Loucy (cell line): Measurements from ENCODE around the gene WDHD1.
"Not testable (repeated sequence)": the region's sequence is repeated elsewhere in the genome, so short reads cannot be mapped to it uniquely, and the experiment has no call there.

Experiments
- H2AFZ ChIP-seq: fragments of 200-600 bp; sonication (generic); 2 replicates; pipeline ENCODE4 v1.6.0; 2016; ENCODE audit warnings: antibody characterized with exemption, mild to moderate bottlenecking, low read length, moderate library complexity
- H3F3A ChIP-seq: fragments of 200-600 bp; 2 replicates; pipeline ENCODE4 v1.6.0; 2016; ENCODE audit warnings: antibody characterized with exemption, low read depth, mild to moderate bottlenecking
- H3K27me3 ChIP-seq: fragments of 200-600 bp; sonication (generic); 2 replicates; pipeline ENCODE4 v1.6.1; 2014; ENCODE audit warnings: low read length, mild to moderate bottlenecking; ENCODE audit not compliant: insufficient read depth, poor library complexity, severe bottlenecking
- H3K36me3 ChIP-seq: fragments of 200-600 bp; sonication (generic); 2 replicates; pipeline ENCODE4 v1.6.1; 2016; ENCODE audit warnings: low read length; ENCODE audit not compliant: insufficient read depth
- H3K4me1 ChIP-seq: fragments of 200-600 bp; sonication (generic); 2 replicates; pipeline ENCODE4 v1.5.1; 2014; ENCODE audit warnings: low read length, mild to moderate bottlenecking; ENCODE audit not compliant: insufficient read depth, poor library complexity, severe bottlenecking
- H3K4me2 ChIP-seq: fragments of 200-600 bp; sonication (generic); 2 replicates; pipeline ENCODE4 v1.6.0; 2014; ENCODE audit warnings: antibody characterized with exemption, low read length, low read depth, mild to moderate bottlenecking; ENCODE audit not compliant: poor library complexity, severe bottlenecking
- H3K4me3 ChIP-seq: fragments of 200-600 bp; sonication (generic); 2 replicates; pipeline ENCODE4 v1.5.1; 2014; ENCODE audit warnings: low read length, mild to moderate bottlenecking, mixed read lengths; ENCODE audit not compliant: poor library complexity, severe bottlenecking
- H3K79me2 ChIP-seq: fragments of 200-600 bp; sonication (generic); 2 replicates; pipeline ENCODE4 v1.6.1; 2014; ENCODE audit warnings: low read length; ENCODE audit not compliant: insufficient read depth
- H3K9ac ChIP-seq: fragments of 200-600 bp; sonication (generic); 2 replicates; pipeline ENCODE4 v1.6.0; 2014; ENCODE audit warnings: mild to moderate bottlenecking, low read depth, low read length, moderate library complexity; ENCODE audit not compliant: poor library complexity, severe bottlenecking
- H3K9me2 ChIP-seq: fragments of 200-600 bp; sonication (generic); replicated peaks from 2 replicates; pipeline ENCODE4 v1.6.1; 2016; ENCODE audit warnings: low read depth, low read length, mixed read lengths
- H3K9me3 ChIP-seq: fragments of 200-600 bp; sonication (generic); 2 replicates; pipeline ENCODE4 v1.6.1; 2014; ENCODE audit warnings: mild to moderate bottlenecking, antibody characterized with exemption, low read length, low read depth; ENCODE audit not compliant: insufficient read depth
- H4K20me1 ChIP-seq: fragments of 200-600 bp; sonication (generic); 2 replicates; pipeline ENCODE4 v1.6.0; 2014; ENCODE audit warnings: antibody characterized with exemption, low read length, mild to moderate bottlenecking; ENCODE audit not compliant: insufficient read depth, poor library complexity, severe bottlenecking
- CTCF ChIP-seq: fragments of 200-600 bp; sonication (generic); conservative IDR thresholded peaks from 2 replicates; pipeline ENCODE4 v1.5.1; 2014; ENCODE audit warnings: mild to moderate bottlenecking, antibody characterized with exemption, low read length
- EZH2phosphoT487 ChIP-seq: fragments of 200-600 bp; IDR thresholded peaks from 2 replicates; pipeline ENCODE4 v1.6.1; 2018; ENCODE audit warnings: antibody characterized with exemption, mild to moderate bottlenecking, moderate library complexity, borderline replicate concordance

WDHD1 gene

GRCh38 chr14:54927551-54927950, 99.3 kb downstream of the WDHD1 start:
- Histone ChIP-seq H3K4me3 (no peak overlapping the region), H3K36me3 (no peaks in the 10 kb centered on the region), H3K4me2 (no peak overlapping the region), H3F3A (no peaks in the 10 kb centered on the region), H3K9me3 (no peaks in the 10 kb centered on the region), H3K9me2 (no peaks in the 10 kb centered on the region), H3K4me1 (no peaks in the 10 kb centered on the region), H3K27me3 (no peaks in the 10 kb centered on the region), H3K79me2 (no peaks in the 10 kb centered on the region), H3K9ac (no peak overlapping the region), H4K20me1 (no peaks in the 10 kb centered on the region), H2AFZ (0 out of 2 replicates have a peak overlapping the region, but pooled peaks have one; percentile 6)
- TF ChIP-seq CTCF, result no peak
- no peak for TF ChIP-seq EZH2phosphoT487

DNA sequence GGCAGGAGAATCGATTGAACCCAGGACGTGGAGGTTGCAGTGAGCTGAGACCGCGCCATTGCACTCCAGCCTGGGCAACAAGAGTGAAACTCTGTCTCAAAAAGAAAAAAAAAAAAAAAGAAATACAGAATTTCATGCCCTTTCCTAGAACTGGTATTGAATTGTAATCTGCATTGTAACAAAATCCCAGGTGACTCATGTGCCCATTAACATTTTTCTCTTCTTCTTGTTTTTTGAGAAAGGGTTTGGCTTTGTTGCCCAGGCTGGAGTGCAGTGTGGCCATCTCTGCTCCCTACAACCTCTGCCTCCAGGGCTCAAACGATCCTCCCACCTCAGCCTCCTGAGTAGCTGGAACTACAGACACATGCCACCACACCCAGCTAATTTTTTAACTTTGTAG, 100.3 kb downstream of the WDHD1 start:
- not testable (repeated sequence) for H2AFZ ChIP-seq, H3K9me3 ChIP-seq, H3K4me2 ChIP-seq, H3K27me3 ChIP-seq, H4K20me1 ChIP-seq, H3K9ac ChIP-seq, H3K36me3 ChIP-seq, H3F3A ChIP-seq, H3K4me3 ChIP-seq, H3K4me1 ChIP-seq, H3K79me2 ChIP-seq, H3K9me2 ChIP-seq

GRCh38 chr14:54922598-54922997, 104.3 kb downstream of the WDHD1 start:
- Histone ChIP-seq H3K9ac (no peak overlapping the region), H3F3A (no peaks in the 10 kb centered on the region), H4K20me1 (no peaks in the 10 kb centered on the region), H3K4me2 (no peak overlapping the region), H3K4me3 (no peak overlapping the region), H3K9me2 (no peaks in the 10 kb centered on the region), H3K27me3 (no peaks in the 10 kb centered on the region), H3K36me3 (no peaks in the 10 kb centered on the region), H2AFZ (0 out of 2 replicates have a peak overlapping the region, but pooled peaks have one; percentile 19), H3K79me2 (no peaks in the 10 kb centered on the region), H3K4me1 (no peaks in the 10 kb centered on the region), H3K9me3 (no peaks in the 10 kb centered on the region)
- no peak for TF ChIP-seq EZH2phosphoT487
- TF ChIP-seq CTCF, result no peak

- H3K4me3 ChIP-seq, result no peak overlapping the region
- no peaks in the 10 kb centered on the region for H3K4me1 ChIP-seq
- H4K20me1 ChIP-seq, result no peaks in the 10 kb centered on the region
- H2AFZ ChIP-seq, result no peak overlapping the region
- H3F3A ChIP-seq, result no peaks in the 10 kb centered on the region
- no peaks in the 10 kb centered on the region for H3K79me2 ChIP-seq
- no peaks in the 10 kb centered on the region for H3K9me2 ChIP-seq
- H3K9me3 ChIP-seq, result no peaks in the 10 kb centered on the region
- TF ChIP-seq CTCF (no peak), EZH2phosphoT487 (no peak)
- H3K9ac ChIP-seq, result no peak overlapping the region
- H3K27me3 ChIP-seq, result no peaks in the 10 kb centered on the region
- H3K36me3 ChIP-seq, result no peaks in the 10 kb centered on the region
- H3K4me2 ChIP-seq, result no peak overlapping the region
These were observed 106.8 kb downstream of the WDHD1 start for GRCh38 chr14:54920052-54920451.
